Neural progenitor cell (in vitro differentiated cells): ENCODE data around the gene VTI1A.

Experiments used
- EZH2 ChIP-seq: fragments of 200-600 bp; sonication (generic); IDR thresholded peaks from 2 replicates; pipeline ENCODE4 v1.6.1; 2017; ENCODE audit warnings: antibody characterized with exemption, mild to moderate bottlenecking, moderate library complexity
- TF ChIP-seq, protein P1 (sequence below): fragments of 200-600 bp; sonication (generic); IDR thresholded peaks from 2 replicates; pipeline ENCODE4 v1.5.1; 2017; ENCODE audit warnings: antibody characterized with exemption, mild to moderate bottlenecking

- TF ChIP-seq, protein P1, sequence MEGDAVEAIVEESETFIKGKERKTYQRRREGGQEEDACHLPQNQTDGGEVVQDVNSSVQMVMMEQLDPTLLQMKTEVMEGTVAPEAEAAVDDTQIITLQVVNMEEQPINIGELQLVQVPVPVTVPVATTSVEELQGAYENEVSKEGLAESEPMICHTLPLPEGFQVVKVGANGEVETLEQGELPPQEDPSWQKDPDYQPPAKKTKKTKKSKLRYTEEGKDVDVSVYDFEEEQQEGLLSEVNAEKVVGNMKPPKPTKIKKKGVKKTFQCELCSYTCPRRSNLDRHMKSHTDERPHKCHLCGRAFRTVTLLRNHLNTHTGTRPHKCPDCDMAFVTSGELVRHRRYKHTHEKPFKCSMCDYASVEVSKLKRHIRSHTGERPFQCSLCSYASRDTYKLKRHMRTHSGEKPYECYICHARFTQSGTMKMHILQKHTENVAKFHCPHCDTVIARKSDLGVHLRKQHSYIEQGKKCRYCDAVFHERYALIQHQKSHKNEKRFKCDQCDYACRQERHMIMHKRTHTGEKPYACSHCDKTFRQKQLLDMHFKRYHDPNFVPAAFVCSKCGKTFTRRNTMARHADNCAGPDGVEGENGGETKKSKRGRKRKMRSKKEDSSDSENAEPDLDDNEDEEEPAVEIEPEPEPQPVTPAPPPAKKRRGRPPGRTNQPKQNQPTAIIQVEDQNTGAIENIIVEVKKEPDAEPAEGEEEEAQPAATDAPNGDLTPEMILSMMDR, result no peak
- TF ChIP-seq EZH2, result no peak
Observed at GRCh38 chr10:112716924-112717413, 270.0 kb downstream of the VTI1A start.
